ENCODE data around the gene UNK.

GRCh38 chr17:75773121-75773807 lies 11.3 kb upstream of the UNK start:
- TF ChIP-seq CTCF (IDR thresholded peaks at IDR 0.05) (no peak), POLR2A (IDR thresholded peaks at IDR 0.05) (no peak)

Measured in right lobe of liver (tissue), 4 donors.